Heart left ventricle (tissue), 13 donors: Measurements from ENCODE around the gene DNAJB13.

Experiments used
- CTCF ChIP-seq, 12 donors: fragments of 200-600 bp; sonication (generic) in 4 of 12; IDR thresholded peaks; one replicate each; pipeline versions ENCODE4 v1.5.0 to v1.8.0; 2018 to 2022; ENCODE audit warnings: antibody characterized with exemption in 12 of 12, mild to moderate bottlenecking in 5 of 12
- POLR2A ChIP-seq, 2 donors: fragments of 450-650 bp; IDR thresholded peaks; one replicate each; pipeline ENCODE4 v1.6.1; 2017; ENCODE audit warnings: antibody characterized with exemption in 2 of 2, mild to moderate bottlenecking in 2 of 2, moderate library complexity in 2 of 2
- donor health status: ischemic (EF 13 %, LVEDD 7.1; RV severe dilation, severe dysfunction).
- donor health status: DM: no; HTN: yes; CAD: no.
- donor health status: DM: no; HTN: no; CAD: no.
- donor health status: ischemic (EF 25% LVEDD 6.9; RV normal size, moderate dysfunction).
- donor health status: ischemic (EF 25% LVEDD 5.7; RV mildly dilated, moderate dysfunction).
- donor health status: ischemic (EF 35%, LVEDD 5.7; RV mildly dilated, moderate dysfunction).
- donor health status: nonischemic (EF 11% LVEDD 7.7; RV severe dilation, severe dysfunction).
- donor health status: DM: yes; HTN: yes; CAD: no.
- donor health status: PGD.
- donor health status: ischemic (EF 29% LVEDD 5.4; RV normal size, mild dysfunction).
- donor health status: nonischemic (EF 23%, LVEDD 6.1; RV moderate dilation, normal function).

GRCh38 chr11:73997120-73997770 lies 46.4 kb downstream of the DNAJB13 start:
- no peak for TF ChIP-seq CTCF (IDR thresholded peaks at IDR 0.05)
- no peak for TF ChIP-seq POLR2A (IDR thresholded peaks at IDR 0.05)
